Measurements from ENCODE around the gene KCNJ12.

DNA sequence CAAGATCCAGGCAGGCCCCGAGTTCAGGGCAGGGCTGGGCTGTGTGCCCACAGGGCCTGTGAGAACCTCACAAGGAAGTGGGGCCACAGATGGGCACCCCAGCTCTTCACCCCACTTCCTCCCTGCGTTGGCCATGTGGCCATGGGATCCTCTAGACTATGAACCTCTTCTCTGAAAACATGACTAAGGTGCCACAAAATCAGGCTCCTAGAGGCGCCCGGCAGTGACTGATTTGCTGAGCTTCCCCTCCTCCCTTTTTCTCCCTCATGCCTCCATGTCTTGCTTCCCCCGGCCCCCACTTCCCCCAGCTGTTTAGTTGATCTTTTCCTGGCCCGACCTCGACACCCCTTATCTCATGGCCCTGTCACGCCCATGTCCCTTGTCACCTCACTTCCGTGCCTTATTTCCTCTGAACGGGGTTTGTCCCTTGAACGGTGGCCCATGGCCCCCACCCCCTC is 87.1 kb downstream of the KCNJ12 start:
- TF ChIP-seq, protein P1, sequence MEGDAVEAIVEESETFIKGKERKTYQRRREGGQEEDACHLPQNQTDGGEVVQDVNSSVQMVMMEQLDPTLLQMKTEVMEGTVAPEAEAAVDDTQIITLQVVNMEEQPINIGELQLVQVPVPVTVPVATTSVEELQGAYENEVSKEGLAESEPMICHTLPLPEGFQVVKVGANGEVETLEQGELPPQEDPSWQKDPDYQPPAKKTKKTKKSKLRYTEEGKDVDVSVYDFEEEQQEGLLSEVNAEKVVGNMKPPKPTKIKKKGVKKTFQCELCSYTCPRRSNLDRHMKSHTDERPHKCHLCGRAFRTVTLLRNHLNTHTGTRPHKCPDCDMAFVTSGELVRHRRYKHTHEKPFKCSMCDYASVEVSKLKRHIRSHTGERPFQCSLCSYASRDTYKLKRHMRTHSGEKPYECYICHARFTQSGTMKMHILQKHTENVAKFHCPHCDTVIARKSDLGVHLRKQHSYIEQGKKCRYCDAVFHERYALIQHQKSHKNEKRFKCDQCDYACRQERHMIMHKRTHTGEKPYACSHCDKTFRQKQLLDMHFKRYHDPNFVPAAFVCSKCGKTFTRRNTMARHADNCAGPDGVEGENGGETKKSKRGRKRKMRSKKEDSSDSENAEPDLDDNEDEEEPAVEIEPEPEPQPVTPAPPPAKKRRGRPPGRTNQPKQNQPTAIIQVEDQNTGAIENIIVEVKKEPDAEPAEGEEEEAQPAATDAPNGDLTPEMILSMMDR (IDR thresholded peaks at IDR 0.05): no peak
- TF ChIP-seq POLR2A (IDR thresholded peaks at IDR 0.05): no peak
